K562 treated with DMSO at 1 percent for 48 hours (cell line): ENCODE results near the gene PDHA1. TPM values are rescaled to one million over a fixed set of nuclear protein-coding genes. Genes with fewer than 3 reads are reported as not detected.

Source experiments
- total RNA-seq: library from RNA; unstranded; fragments of 300-600 nt; gene quantifications from 2 replicates; pipeline ENCODE4 v1.2.3, GENCODE V29; 2022; ENCODE audit warnings: low replicate concordance; ENCODE audit errors: extremely low read depth

Gene PDHA1
- not detected in 2 replicates for total RNA-seq

GRCh38 chrX:19343535-19344408 is at the start of gene PDHA1:
Gene PDHA1, plus strand, starts transcription at chrX:19343927. Its CDS starts 111 bp downstream, at chrX:19344038.

Other genes starting within 250 kb of the PDHA1 start
- not detected in 2 replicates for gene ADGRG2, start 221.5 kb upstream of the PDHA1 start, total RNA-seq
- not detected in 2 replicates for gene MAP3K15, start 171.6 kb downstream of the PDHA1 start, total RNA-seq